HEK293T (cell line): ENCODE results near the gene NT5C3A.

Source experiments
- BHLHE40 ChIP-seq: fragments of 450-650 bp; IDR thresholded peaks from 2 replicates; pipeline ENCODE4 v1.6.1; 2016; ENCODE audit warnings: mild to moderate bottlenecking, moderate library complexity, borderline replicate concordance
- CTBP1 ChIP-seq: fragments of 450-650 bp; IDR thresholded peaks from 2 replicates; pipeline ENCODE4 v1.6.1; 2016; ENCODE audit warnings: borderline replicate concordance
- FOXA1 ChIP-seq: fragments of 450-650 bp; IDR thresholded peaks from 2 replicates; pipeline ENCODE4 v1.6.1; 2016; ENCODE audit warnings: mild to moderate bottlenecking
- FOXK2 ChIP-seq: fragments of 450-650 bp; IDR thresholded peaks from 2 replicates; pipeline ENCODE4 v1.6.1; 2016; ENCODE audit warnings: mild to moderate bottlenecking
- FOXM1 ChIP-seq: fragments of 450-650 bp; IDR thresholded peaks from 2 replicates; pipeline ENCODE4 v1.6.1; 2017; ENCODE audit warnings: mild to moderate bottlenecking, borderline replicate concordance
- HDGF ChIP-seq: fragments of 450-650 bp; IDR thresholded peaks from 2 replicates; pipeline ENCODE4 v1.6.1; 2017; ENCODE audit warnings: antibody characterized with exemption, borderline replicate concordance
- L3MBTL2 ChIP-seq: fragments of 450-650 bp; conservative IDR thresholded peaks from 2 replicates; pipeline ENCODE4 v1.6.1; 2016; ENCODE audit warnings: mild to moderate bottlenecking
- LEF1 ChIP-seq: fragments of 450-650 bp; IDR thresholded peaks from 2 replicates; pipeline ENCODE4 v1.6.1; 2017; ENCODE audit warnings: mild to moderate bottlenecking, borderline replicate concordance
- SUZ12 ChIP-seq: fragments of 450-650 bp; IDR thresholded peaks from 2 replicates; pipeline ENCODE4 v1.6.1; 2016; ENCODE audit warnings: mild to moderate bottlenecking
- TARDBP ChIP-seq: fragments of 450-650 bp; IDR thresholded peaks from 2 replicates; pipeline ENCODE4 v1.6.1; 2016
- ZNF384 ChIP-seq: fragments of 450-650 bp; IDR thresholded peaks from 2 replicates; pipeline ENCODE4 v1.6.1; 2016

DNA sequence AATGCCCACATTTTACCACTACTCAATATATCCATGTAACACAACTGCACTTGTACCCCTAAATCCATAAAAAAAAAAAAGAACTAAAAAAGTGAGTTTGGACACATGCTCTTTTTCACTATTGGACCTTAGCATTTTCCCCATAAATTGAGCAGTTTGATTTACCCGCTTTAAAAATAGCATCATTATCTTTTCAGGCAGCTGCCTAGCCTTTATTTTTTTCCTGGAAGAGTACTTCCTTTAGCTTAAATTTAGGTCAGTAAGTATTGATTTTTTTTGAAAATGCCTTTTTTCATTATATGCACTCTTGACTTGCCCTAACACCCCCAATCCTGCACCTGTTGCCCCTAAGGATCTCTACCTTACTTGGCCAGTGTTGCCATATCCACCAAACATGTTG is 5.3 kb upstream of the NT5C3A start:
- TF ChIP-seq SUZ12, result no peak
- no peak for TF ChIP-seq BHLHE40
- no peak for TF ChIP-seq ZNF384
- no peak for TF ChIP-seq FOXK2
- TF ChIP-seq L3MBTL2, result no peak
- TF ChIP-seq CTBP1, result no peak
- no peak for TF ChIP-seq HDGF
- no peak for TF ChIP-seq TARDBP
- TF ChIP-seq LEF1, result no peak
- TF ChIP-seq FOXA1, result no peak
- TF ChIP-seq FOXM1, result no peak
